Glutamatergic neuron (in vitro differentiated cells): Measurements from ENCODE around the gene DDOST. TPM values are rescaled to one million over a fixed set of nuclear protein-coding genes. Genes with fewer than 3 reads are reported as not detected.

Experiments used
- DNase-seq: peaks from one replicate; pipeline ENCODE4 v3.0.0; 2022
- H3K27ac Mint-ChIP-seq: one replicate; pipeline ENCODE4 v1.8.0; 2020; ENCODE audit warnings: mild to moderate bottlenecking, mixed read lengths, inconsistent platforms; ENCODE audit not compliant: unreplicated experiment
- H3K27me3 Mint-ChIP-seq: one replicate; pipeline ENCODE4 v1.8.0; 2020; ENCODE audit warnings: mild to moderate bottlenecking, moderate library complexity, mixed read lengths, inconsistent platforms; ENCODE audit not compliant: unreplicated experiment
- H3K36me3 Mint-ChIP-seq: one replicate; pipeline ENCODE4 v1.8.0; 2020; ENCODE audit warnings: mild to moderate bottlenecking, mixed read lengths, inconsistent platforms; ENCODE audit not compliant: unreplicated experiment
- H3K4me1 Mint-ChIP-seq: one replicate; pipeline ENCODE4 v1.8.0; 2020; ENCODE audit warnings: mild to moderate bottlenecking, low read depth, mixed read lengths, inconsistent platforms; ENCODE audit not compliant: unreplicated experiment
- H3K4me3 Mint-ChIP-seq: one replicate; pipeline ENCODE4 v1.8.0; 2020; ENCODE audit warnings: mild to moderate bottlenecking, mixed read lengths, inconsistent platforms; ENCODE audit not compliant: unreplicated experiment
- H3K9me3 Mint-ChIP-seq: one replicate; pipeline ENCODE4 v1.8.0; 2020; ENCODE audit warnings: mild to moderate bottlenecking, moderate library complexity, mixed read lengths, inconsistent platforms; ENCODE audit not compliant: unreplicated experiment
- total RNA-seq: library from RNA; stranded (reverse); fragmentation: NEBNext Ultra II Directional; extraction: Animal tissue kit (Norgen Biotek cat#: 25700); gene quantifications from one replicate; pipeline ENCODE4 v1.2.1, GENCODE V29; 2021; ENCODE audit not compliant: unreplicated experiment
- TF ChIP-seq, protein P1 (sequence below): fragments of 200-600 bp; sonication (generic); IDR thresholded peaks from one replicate; pipeline ENCODE4 v1.5.0; 2021; ENCODE audit not compliant: partially characterized antibody, unreplicated experiment

Gene DDOST
- total RNA-seq, 1 donor from 2014 or later: 126 TPM

DNA sequence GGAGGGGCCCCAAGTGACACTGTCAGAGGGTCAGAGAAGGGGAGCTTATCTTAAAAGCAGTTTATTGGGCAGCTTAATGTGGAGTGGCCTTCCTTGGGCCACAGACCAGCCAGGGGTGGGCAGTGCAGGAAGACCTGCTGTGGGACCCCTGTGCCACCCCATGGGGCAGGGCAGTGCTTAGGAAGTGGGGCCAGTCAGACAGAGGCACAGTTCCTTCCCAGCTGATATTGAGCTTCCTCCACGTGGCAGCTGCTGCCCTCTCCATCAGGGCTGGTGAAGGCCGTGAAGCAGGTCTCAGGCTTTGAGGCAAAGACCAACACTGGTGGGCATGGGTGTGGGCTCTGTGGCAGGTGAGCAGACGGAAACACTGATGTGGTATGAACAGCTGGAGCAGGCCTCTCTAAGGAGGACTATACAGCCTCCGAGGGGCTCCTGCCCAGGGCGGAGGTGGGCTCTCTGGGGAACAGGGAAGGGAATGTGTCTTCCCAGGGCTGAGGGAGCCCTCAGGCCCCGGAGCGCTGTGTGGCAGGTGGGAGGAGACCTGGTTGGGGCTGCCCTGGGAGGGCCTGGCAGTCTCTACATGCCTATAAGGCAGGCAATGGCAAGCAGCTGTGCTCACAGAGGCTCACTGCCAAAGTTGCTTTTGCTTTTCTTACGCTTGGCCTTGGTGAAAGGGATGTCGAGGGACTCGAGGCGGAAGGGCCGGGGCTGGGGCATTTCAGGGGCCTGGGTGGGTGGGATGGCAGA lies 3.0 kb upstream of the DDOST start:
- no peak for DNase-seq
- H3K9me3 Mint-ChIP-seq: peaks cover 4% of the 10 kb centered on the region
- peaks cover 4% of the 10 kb centered on the region for H3K36me3 Mint-ChIP-seq
- H3K27me3 Mint-ChIP-seq: no peaks in the 10 kb centered on the region
- TF ChIP-seq, protein P1, sequence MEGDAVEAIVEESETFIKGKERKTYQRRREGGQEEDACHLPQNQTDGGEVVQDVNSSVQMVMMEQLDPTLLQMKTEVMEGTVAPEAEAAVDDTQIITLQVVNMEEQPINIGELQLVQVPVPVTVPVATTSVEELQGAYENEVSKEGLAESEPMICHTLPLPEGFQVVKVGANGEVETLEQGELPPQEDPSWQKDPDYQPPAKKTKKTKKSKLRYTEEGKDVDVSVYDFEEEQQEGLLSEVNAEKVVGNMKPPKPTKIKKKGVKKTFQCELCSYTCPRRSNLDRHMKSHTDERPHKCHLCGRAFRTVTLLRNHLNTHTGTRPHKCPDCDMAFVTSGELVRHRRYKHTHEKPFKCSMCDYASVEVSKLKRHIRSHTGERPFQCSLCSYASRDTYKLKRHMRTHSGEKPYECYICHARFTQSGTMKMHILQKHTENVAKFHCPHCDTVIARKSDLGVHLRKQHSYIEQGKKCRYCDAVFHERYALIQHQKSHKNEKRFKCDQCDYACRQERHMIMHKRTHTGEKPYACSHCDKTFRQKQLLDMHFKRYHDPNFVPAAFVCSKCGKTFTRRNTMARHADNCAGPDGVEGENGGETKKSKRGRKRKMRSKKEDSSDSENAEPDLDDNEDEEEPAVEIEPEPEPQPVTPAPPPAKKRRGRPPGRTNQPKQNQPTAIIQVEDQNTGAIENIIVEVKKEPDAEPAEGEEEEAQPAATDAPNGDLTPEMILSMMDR: no peak
- H3K27ac Mint-ChIP-seq: peak overlapping the region; percentile 22
- H3K4me1 Mint-ChIP-seq: peaks cover 15% of the 10 kb centered on the region
- H3K4me3 Mint-ChIP-seq: no peak overlapping the region

DNA sequence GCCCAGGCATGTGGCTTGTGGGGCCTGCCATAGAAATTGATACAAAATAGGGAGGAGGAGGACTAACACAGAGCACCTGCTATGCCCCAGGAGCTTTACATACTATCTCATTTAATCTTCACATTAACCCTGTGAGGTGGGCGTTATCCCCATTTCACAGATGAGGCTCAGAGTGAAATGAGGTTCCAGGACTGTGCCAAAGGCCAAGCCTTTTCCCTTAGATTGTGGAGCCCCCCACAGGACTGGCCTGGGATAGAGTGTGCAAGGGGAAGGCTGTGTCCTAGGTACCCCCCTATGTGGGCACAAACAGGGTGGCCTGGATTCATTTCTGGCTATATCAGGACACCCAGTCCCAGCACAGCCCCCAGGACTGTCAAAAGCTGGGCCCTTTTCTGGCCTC lies 2.2 kb upstream of the DDOST start:
- Mint-ChIP-seq H3K9me3 (peaks cover 4% of the 10 kb centered on the region), H3K27ac (no peak overlapping the region), H3K4me3 (peak overlapping the region; percentile 34), H3K27me3 (no peaks in the 10 kb centered on the region), H3K4me1 (peaks cover 15% of the 10 kb centered on the region), H3K36me3 (peaks cover 4% of the 10 kb centered on the region)
- TF ChIP-seq, protein P1: no peak
- DNase-seq: no peak

DNA sequence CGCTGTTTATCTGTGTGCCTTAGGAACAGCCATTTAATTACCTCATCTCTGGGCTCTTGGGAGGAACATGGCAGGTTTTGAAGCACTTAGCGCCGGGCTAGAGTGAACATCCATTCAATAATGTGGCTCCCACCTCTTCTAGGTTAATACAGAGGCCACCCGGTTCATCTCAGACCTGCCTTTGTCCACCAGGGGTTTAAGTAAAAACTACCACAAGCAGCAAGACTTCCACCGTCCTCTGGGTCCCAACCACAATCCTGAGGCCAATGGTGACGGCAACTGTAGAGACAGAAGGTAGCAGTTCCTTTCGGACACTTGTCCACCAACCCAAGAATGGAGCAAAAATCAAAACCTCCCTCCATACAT lies 924 bp upstream of the DDOST start:
- H3K27ac Mint-ChIP-seq: peak overlapping the region; percentile 87
- H3K4me3 Mint-ChIP-seq: peak overlapping the region; percentile 98
- peaks cover 4% of the 10 kb centered on the region for H3K36me3 Mint-ChIP-seq
- H3K27me3 Mint-ChIP-seq: no peaks in the 10 kb centered on the region
- TF ChIP-seq, protein P1: peak; percentile 15
- H3K9me3 Mint-ChIP-seq: peaks cover 4% of the 10 kb centered on the region
- DNase-seq: no peak
- H3K4me1 Mint-ChIP-seq: peaks cover 15% of the 10 kb centered on the region

DNA sequence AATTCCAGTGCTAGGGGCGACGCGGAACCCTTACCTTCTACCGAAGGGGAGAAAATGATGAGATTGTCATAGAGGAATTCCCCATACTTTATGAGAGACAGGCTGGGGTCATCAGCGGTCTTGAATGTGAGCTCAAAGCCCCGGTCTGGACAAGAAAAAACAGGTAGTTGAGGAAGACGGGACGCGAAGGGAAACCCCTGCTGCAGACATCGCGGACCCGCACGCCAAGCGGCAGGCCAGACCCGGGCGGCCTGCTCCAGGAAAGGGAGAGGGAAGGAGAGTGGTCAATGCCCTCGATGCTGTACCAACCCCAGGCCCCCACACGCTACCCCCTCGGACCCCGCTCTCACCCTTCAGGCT lies 342 bp downstream of the DDOST start:
- Mint-ChIP-seq H3K27ac (peak overlapping the region; percentile 95), H3K4me1 (peaks cover 15% of the 10 kb centered on the region)
- TF ChIP-seq, protein P1: no peak

DNA sequence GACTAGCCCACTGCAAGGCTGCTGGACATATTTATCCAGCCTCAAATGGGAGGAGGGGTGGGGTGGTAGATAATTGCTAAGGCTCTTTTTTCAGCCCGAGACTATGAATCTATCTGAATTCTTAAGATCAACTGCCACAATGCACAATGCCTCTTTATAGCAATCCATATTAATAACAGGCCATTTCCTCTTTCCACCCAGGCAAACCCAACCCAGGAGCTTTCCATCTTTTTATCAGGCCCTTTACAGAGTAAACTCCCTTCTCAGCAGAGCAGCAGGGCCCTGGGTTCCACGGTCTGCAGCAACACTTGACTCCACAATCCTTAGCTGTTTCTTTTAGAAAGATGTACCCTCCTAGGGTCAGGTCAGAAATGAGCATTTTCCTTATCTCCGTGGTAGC lies 806 bp downstream of the DDOST start:
- TF ChIP-seq, protein P1: no peak
- Mint-ChIP-seq H3K4me3 (peak overlapping the region; percentile 98), H3K9me3 (peaks cover 4% of the 10 kb centered on the region), H3K36me3 (no peaks in the 10 kb centered on the region), H3K4me1 (peaks cover 15% of the 10 kb centered on the region), H3K27ac (peak overlapping the region; percentile 95), H3K27me3 (no peaks in the 10 kb centered on the region)
- DNase-seq: no peak

More for the DNA sequence above, 342 bp downstream of the DDOST start:
- Mint-ChIP-seq H3K4me3 (peak overlapping the region; percentile 98), H3K27me3 (no peaks in the 10 kb centered on the region), H3K9me3 (peaks cover 4% of the 10 kb centered on the region), H3K36me3 (no peaks in the 10 kb centered on the region)
- no peak for DNase-seq
